SJSA1 (cell line): ENCODE results near the gene TRIM38. TPM values are rescaled to one million over a fixed set of nuclear protein-coding genes. Genes with fewer than 3 reads are reported as not detected.

Source experiments
- DNase-seq, 2 experiments: peaks; one replicate each; pipeline ENCODE4 v3.0.0-alpha.2; 2015 to 2020; ENCODE audit warnings: low spot score in 2 of 2, low read depth in 1 of 2
- H3K27ac ChIP-seq: fragments of 250-450 bp; sonication (Bioruptor Pico); 2 replicates; pipeline ENCODE4 v1.5.1; 2020; ENCODE audit warnings: mild to moderate bottlenecking, moderate library complexity
- H3K27me3 ChIP-seq: fragments of 250-450 bp; sonication (Bioruptor Pico); replicated peaks from 2 replicates; pipeline ENCODE4 v1.5.1; 2020; ENCODE audit warnings: mild to moderate bottlenecking, moderate library complexity
- H3K36me3 ChIP-seq: fragments of 250-450 bp; sonication (Bioruptor Pico); 2 replicates; pipeline ENCODE4 v1.5.1; 2020; ENCODE audit warnings: mild to moderate bottlenecking
- H3K4me1 ChIP-seq: fragments of 250-450 bp; sonication (Bioruptor Pico); replicated peaks from 2 replicates; pipeline ENCODE4 v1.6.1; 2021; ENCODE audit warnings: mild to moderate bottlenecking
- H3K4me3 ChIP-seq: fragments of 250-450 bp; sonication (Bioruptor Pico); 2 replicates; pipeline ENCODE4 v1.5.1; 2020; ENCODE audit warnings: mild to moderate bottlenecking
- H3K9me3 ChIP-seq: fragments of 250-450 bp; sonication (Bioruptor Pico); replicated peaks from 2 replicates; pipeline ENCODE4 v1.5.1; 2020; ENCODE audit warnings: mild to moderate bottlenecking
- total RNA-seq: library from RNA; depleted of rRNA; stranded (reverse); fragments of >200 nt; shearing (Covaris generic); gene quantifications from 2 replicates; pipeline ENCODE4 v1.2.3, GENCODE V29; 2014

The TRIM38 gene
- total RNA-seq, 1 experiment from 2014 or later = 7.2 TPM

DNA sequence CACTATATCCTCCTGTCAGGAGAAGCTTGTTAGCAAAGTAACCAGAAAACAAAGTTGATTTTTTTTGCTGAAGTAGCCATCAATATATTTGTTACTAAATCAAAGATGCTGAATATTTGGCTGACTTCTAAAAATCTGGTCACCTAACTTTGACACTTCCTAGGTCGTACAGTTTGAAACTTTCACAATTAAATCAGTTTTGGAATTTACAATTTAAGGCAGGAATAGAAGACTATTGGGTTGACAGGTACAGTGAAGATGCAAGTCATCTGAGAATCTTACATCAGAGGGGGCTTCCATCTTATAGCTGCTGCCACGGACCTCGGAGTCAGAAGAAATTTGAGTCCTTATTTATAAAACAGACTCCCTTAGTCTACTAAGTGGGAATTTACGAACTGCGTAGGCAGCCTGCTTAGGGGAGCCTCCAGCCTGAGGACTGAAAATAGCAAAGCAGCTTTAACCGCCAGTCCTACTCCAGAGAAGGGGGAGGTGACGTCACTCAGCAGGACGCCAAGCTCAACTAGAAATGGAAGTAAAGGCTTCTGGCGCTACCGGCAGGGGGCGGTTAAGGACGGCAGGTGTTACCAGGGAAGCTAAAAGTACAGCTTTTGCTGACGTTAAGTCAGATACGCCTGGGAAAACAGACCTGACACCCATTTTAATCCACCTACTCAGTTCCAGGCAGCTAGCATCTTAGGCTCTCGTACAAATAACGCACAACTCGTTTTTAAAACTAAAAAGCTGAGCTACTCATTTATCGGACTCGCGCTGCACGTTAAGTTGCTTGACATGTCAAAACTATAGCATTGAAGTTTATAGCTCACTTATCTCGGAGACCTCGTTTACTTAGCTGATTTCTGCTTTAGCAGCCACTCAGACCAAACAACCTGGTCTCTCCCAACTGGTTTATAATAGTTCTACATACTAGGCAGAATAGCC, 63.6 kb downstream of the TRIM38 start:
- peaks cover 39% of the 10 kb centered on the region for H3K4me1 ChIP-seq
- H3K9me3 ChIP-seq = no peaks in the 10 kb centered on the region
- no peaks in the 10 kb centered on the region for H3K27me3 ChIP-seq
- no peaks in the 10 kb centered on the region for H3K36me3 ChIP-seq
- peak; percentile 92 to 97 for DNase-seq
- H3K27ac ChIP-seq = peak overlapping the region; percentile 95
- H3K4me3 ChIP-seq = peak overlapping the region; percentile 45

DNA sequence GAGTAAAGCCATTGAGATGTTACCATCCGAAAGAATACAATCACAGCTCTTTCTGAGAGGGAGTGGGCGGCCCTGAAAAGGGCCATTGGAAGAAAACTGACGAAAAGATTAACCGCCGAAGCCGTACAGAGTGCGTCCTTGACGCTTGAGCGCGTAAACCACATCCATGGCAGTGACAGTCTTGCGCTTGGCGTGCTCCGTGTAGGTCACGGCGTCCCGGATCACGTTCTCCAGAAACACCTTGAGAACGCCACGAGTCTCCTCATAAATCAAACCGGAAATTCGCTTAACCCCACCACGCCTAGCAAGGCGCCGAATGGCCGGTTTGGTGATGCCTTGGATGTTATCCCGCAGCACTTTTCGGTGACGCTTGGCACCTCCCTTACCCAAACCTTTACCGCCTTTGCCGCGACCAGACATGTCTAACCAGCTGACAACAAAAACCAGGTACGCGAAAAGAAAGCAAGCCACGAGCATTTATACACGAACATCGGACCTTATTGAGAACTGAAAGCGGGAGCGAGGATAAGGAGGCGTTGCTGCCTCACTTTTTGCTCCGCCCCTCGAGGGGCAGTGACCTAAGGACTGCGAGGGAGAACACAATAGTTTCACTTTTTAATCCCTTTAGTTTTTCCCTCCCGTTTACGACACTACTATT, 64.4 kb downstream of the TRIM38 start:
- no peaks in the 10 kb centered on the region for H3K27me3 ChIP-seq
- peak; percentile 94 to 96 for DNase-seq
- H3K4me3 ChIP-seq = peak overlapping the region; percentile 45
- peaks cover 35% of the 10 kb centered on the region for H3K4me1 ChIP-seq
- H3K9me3 ChIP-seq = no peaks in the 10 kb centered on the region
- peak overlapping the region; percentile 95 for H3K27ac ChIP-seq
- H3K36me3 ChIP-seq = no peaks in the 10 kb centered on the region

DNA sequence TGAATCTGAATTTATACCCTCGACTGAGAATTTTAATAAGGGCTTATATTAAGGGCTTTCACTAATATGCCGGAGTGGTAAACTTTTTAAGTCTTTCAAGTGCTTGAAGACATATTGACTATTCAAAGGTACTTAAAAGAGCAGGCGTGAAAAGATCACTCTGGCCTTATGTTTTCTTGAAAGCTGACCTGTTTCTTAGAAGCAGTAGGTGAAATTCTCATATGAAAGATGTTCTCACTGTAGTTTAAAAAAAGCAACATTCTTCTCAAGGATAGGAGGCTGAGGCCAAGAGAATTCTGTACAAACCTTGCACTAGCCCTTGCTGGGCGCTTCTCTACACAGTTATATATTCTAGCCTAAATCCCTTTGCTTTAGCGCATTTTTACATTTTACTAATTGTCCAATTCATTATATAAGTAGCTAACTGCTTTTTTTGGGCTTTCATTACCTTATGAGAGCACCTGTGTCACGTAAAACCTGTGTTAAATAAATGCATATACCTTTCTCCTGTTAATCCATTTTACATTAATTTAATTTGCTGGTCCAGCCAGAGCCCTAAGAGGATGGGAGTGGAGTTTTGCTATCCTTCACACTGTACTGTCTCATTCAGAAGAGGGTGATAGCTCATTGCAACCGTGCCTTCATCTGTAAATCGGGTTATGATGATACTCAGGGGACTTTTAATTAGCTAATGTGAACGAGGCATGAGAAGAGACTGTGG, 65.0 kb downstream of the TRIM38 start:
- no peaks in the 10 kb centered on the region for H3K27me3 ChIP-seq
- no peaks in the 10 kb centered on the region for H3K36me3 ChIP-seq
- H3K27ac ChIP-seq = peak overlapping the region; percentile 95
- peak overlapping the region; percentile 45 for H3K4me3 ChIP-seq
- DNase-seq = no peak
- peaks cover 40% of the 10 kb centered on the region for H3K4me1 ChIP-seq
- H3K9me3 ChIP-seq = no peaks in the 10 kb centered on the region

DNA sequence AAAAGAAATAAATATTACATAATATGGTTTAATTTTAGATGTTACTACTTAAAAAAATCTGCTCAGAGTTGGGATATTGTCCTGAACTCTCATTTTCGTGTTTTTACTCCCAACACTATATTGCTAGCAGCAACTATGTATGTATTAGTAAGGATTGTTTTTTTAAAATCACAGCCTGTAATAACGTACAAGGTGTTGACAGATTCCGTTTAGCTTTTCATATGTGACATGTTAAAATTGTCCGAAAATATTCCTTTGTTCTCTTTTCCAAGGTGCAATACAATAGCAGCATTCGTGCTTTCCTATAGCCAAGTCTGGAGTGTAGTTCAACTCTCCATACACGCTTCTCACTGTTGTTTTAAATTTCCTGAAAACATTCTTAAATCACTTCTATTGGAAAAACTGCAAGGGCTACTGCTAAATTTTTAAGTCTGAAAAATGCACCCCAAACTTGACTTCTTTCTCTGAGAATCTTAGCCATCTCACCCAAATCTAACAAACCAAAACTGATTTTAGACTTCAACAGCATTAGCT, 65.7 kb downstream of the TRIM38 start:
- H3K27ac ChIP-seq = peak overlapping the region; percentile 95; the same call in 1 of the 2 replicates
- H3K27me3 ChIP-seq = no peaks in the 10 kb centered on the region
- no peak overlapping the region for H3K4me3 ChIP-seq

DNA sequence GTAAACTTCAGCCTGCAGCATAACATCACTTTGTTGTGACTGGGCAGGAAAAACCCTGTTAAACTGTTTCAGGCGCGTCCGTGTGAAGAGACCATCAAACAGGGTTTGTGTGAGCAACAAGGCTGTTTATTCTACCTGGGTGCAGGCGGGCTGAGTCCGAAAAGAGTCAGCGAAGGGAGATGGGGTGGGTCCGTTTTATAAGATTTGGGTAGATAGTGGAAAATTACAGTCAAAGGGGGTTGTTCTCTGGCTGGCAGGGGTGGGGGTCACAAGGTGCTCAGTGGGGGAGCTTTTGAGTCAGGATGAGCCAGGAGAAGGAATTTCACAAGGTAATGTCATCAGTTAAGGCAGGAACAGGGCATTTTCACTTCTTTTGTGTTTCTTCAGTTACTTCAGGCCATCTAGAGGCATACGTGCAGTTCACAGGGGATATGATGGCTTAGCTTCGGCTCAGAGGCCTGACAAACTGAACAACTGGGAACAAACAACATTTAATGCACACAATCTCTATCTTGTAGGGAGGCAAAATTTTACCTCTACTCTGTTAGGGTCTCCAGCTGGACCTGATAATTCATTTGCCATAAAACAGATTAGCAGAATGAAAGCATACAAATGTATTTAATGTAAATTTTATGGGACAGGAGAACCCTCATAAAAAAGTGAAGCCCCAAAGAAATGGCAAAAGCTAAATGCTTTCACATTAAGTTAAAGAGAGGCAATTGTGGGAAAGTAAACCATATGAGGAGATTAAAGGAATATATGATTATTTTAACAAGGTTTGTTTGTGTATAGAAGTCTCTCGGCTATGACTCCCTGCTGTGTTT, 66.4 kb downstream of the TRIM38 start:
- Histone ChIP-seq H3K9me3 (no peaks in the 10 kb centered on the region), H3K4me3 (no peak overlapping the region), H3K4me1 (peaks cover 48% of the 10 kb centered on the region), H3K36me3 (no peaks in the 10 kb centered on the region), H3K27me3 (no peaks in the 10 kb centered on the region), H3K27ac (peak overlapping the region; percentile 15; the same call in 1 of the 2 replicates)
- no peak for DNase-seq

More for the DNA sequence above, 65.7 kb downstream of the TRIM38 start:
- no peak for DNase-seq
- no peaks in the 10 kb centered on the region for H3K9me3 ChIP-seq
- peaks cover 46% of the 10 kb centered on the region for H3K4me1 ChIP-seq
- H3K36me3 ChIP-seq = no peaks in the 10 kb centered on the region

DNA sequence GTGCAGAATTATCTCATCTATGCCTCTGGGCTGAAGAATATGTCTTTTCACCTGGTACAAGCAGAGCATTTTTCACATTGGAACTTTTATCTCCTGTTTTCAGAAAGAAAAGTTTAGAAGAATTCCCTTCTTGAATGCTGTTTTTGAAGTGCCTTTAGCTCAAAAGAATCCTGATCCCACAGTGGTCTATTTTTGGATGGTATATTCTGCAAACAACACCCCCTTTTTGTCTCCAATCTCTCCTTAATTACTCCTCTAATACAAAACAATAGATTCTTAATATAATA, 66.9 kb downstream of the TRIM38 start:
- H3K36me3 ChIP-seq = no peaks in the 10 kb centered on the region
- no peaks in the 10 kb centered on the region for H3K9me3 ChIP-seq
- H3K4me3 ChIP-seq = no peak overlapping the region
- peaks cover 53% of the 10 kb centered on the region for H3K4me1 ChIP-seq
- DNase-seq = no peak
- H3K27me3 ChIP-seq = no peaks in the 10 kb centered on the region
- peak overlapping the region; percentile 15; the same call in 1 of the 2 replicates for H3K27ac ChIP-seq

DNA sequence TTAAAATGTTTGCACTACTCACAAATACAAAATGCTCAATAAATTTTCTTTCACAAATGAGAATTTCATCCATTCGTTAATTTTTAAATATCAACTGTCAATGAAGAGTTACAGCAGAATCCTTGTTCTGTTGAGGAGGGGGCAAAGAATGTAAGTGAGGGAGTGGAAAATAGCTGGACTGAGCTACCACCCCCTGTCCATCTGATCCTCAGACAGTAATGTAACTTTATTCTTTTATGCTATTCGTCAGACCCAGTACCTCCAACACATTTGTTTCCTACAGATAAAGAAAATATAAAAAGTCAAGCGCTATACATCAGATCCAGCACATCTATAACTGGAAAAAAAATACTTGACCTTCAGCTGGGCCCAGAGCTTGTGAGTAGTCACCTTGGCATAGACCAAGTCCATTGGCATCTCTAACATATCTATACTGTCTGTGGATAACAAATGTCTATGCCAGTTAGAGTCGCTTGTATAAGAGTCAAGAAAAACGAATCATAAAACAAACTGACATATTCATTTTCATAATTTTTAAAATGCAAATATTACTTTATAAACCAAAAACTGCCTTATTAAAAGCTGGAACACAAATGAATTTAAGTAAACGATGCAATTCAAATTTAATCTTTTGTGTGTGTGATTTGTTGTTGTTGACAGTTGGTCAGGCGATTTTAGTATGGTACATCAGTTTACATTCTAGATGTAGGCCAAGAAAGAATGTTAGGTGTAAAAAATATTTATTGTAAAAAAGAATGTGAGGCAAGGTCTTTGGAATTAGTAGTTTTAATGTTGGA, 67.5 kb downstream of the TRIM38 start:
- H3K4me1 ChIP-seq = peaks cover 53% of the 10 kb centered on the region
- no peaks in the 10 kb centered on the region for H3K27me3 ChIP-seq
- H3K9me3 ChIP-seq = no peaks in the 10 kb centered on the region
- peak overlapping the region; percentile 98 for H3K27ac ChIP-seq
- no peaks in the 10 kb centered on the region for H3K36me3 ChIP-seq
- H3K4me3 ChIP-seq = no peak overlapping the region
- DNase-seq = no peak

DNA sequence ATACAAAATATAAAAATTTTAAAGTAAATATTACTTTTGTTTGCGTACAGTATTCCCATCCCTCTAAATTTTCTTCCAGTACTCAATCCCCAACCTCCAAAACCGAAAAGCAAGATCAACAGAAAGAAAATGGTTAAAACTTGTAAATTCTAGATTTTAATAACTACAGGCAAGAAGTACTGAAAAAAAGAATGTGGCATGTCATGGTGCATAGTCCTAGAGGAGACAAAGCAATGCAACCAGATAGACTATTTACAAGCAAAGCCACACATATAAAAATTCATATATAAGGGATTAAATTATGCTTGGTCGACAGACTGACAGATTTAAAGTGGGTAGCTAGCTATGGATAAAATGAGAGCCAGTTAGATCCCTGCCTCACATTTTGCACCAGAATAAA, 68.1 kb downstream of the TRIM38 start:
- peak overlapping the region; percentile 46 for H3K4me3 ChIP-seq
- peaks cover 47% of the 10 kb centered on the region for H3K4me1 ChIP-seq
- H3K36me3 ChIP-seq = no peaks in the 10 kb centered on the region
- DNase-seq = no peak
- no peaks in the 10 kb centered on the region for H3K9me3 ChIP-seq
- peak overlapping the region; percentile 98 for H3K27ac ChIP-seq
- H3K27me3 ChIP-seq = no peaks in the 10 kb centered on the region

DNA sequence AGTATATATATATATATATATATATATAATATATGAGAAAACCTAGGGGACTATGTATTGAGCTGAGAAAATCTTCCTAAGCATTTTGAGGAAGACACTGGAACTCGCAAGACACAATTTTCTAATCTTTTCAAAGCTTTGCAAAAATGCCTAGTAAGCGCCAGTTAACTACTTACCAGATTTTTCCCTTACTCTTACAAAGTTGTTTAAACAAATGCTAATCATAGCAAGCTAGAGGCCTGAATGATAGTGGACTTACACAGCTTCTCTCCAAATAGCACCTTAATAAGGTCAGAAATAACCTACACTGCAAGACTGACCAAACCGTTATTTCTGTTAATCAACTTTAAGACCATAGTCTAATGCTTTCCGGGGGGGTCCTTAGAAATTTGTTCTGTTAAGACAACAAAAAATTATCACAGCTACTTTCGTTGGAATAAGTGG, 68.6 kb downstream of the TRIM38 start:
- Histone ChIP-seq H3K4me1 (peaks cover 42% of the 10 kb centered on the region), H3K36me3 (no peaks in the 10 kb centered on the region), H3K27ac (peak overlapping the region; percentile 98), H3K9me3 (no peaks in the 10 kb centered on the region), H3K27me3 (no peaks in the 10 kb centered on the region), H3K4me3 (peak overlapping the region; percentile 46)
- peak in 1 of 2 experiments; percentile 61 for DNase-seq

DNA sequence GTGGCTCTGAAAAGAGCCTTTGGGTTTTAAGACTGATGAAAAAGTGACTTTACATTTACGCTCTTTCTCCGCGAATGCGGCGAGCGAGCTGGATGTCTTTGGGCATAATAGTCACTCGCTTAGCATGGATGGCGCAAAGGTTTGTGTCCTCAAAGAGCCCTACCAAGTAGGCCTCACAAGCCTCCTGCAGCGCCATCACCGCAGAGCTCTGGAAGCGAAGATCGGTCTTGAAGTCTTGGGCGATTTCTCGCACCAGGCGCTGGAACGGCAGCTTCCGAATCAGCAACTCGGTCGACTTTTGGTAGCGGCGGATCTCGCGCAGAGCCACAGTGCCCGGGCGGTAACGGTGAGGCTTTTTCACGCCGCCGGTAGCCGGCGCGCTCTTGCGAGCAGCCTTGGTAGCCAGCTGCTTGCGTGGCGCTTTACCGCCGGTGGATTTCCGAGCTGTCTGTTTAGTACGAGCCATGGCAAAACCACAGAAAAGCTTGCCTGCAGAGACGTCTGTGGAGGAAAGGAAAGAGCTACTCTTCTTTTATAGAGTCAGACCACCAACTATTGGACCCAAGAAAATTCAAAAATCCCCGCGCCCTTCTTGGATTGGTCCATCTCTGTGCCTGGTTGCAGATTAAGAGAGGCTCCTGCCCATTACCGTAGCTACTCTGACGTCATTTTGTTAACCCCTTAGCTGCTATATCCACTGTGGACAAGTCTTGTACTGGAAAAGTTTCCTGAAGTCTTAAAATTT, 69.2 kb downstream of the TRIM38 start:
- Histone ChIP-seq H3K4me3 (peak overlapping the region; percentile 46), H3K4me1 (peaks cover 42% of the 10 kb centered on the region), H3K27me3 (no peaks in the 10 kb centered on the region), H3K27ac (peak overlapping the region; percentile 98), H3K36me3 (no peaks in the 10 kb centered on the region), H3K9me3 (no peaks in the 10 kb centered on the region)
- peak; percentile 94 to 97 for DNase-seq

DNA sequence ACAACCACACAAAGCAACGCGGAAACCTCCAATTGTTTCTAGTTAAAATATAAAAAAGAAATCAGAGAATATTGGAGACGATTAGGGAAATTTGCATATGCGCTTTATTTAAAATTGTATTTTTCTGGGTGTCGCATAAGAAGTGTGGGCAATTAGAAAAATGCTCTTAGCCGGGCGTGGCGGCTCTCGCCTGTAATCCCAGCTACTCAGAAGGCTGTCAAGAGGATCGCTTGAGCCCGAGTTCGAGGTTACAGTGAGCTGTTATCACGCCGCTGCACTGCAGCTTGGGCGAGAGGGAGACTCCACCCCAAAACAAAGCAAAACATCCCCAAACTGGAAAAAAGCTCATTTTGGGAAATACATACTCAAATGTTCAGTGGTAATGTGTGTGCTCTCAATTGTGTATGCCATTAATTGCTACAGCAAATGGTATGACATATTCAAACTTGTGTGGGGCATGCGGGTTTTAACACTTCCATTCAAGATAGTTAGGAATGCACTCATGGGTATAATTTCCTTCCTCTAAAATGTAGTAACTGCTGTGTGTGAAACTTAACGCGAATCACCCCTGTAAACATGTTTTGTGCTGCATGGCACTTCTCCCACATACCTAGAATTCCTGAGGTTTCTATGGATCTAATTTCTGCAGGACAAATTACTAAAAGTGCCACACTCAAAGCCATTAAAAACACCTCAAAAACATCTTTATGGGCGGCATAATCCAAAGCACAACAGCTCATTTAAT, 69.9 kb downstream of the TRIM38 start:
- peak; percentile 52 to 82 for DNase-seq
- H3K4me1 ChIP-seq = peaks cover 39% of the 10 kb centered on the region
- H3K27ac ChIP-seq = peak overlapping the region; percentile 98
- no peaks in the 10 kb centered on the region for H3K27me3 ChIP-seq
- H3K9me3 ChIP-seq = no peaks in the 10 kb centered on the region
- H3K4me3 ChIP-seq = peak overlapping the region; percentile 46
- H3K36me3 ChIP-seq = no peaks in the 10 kb centered on the region
